Osteocyte (in vitro differentiated cells): Measurements from ENCODE around the gene CNN2. TPM values are rescaled to one million over a fixed set of nuclear protein-coding genes. Genes with fewer than 3 reads are reported as not detected.

Source experiments
- DNase-seq: peaks from one replicate; pipeline ENCODE4 v3.0.0; 2021; ENCODE audit warnings: mixed read lengths; ENCODE audit not compliant: unreplicated experiment; ENCODE audit errors: extremely low spot score
- H3K27ac Mint-ChIP-seq: one replicate; pipeline ENCODE4 v1.8.0; 2021; ENCODE audit warnings: mild to moderate bottlenecking, mixed read lengths; ENCODE audit not compliant: unreplicated experiment
- H3K27me3 Mint-ChIP-seq: one replicate; pipeline ENCODE4 v1.8.0; 2021; ENCODE audit warnings: mixed read lengths; ENCODE audit not compliant: unreplicated experiment
- H3K36me3 Mint-ChIP-seq: one replicate; pipeline ENCODE4 v1.8.0; 2021; ENCODE audit warnings: mixed read lengths; ENCODE audit not compliant: unreplicated experiment
- H3K4me1 Mint-ChIP-seq: one replicate; pipeline ENCODE4 v1.8.0; 2021; ENCODE audit warnings: mixed read lengths; ENCODE audit not compliant: unreplicated experiment
- H3K4me3 Mint-ChIP-seq: one replicate; pipeline ENCODE4 v1.8.0; 2021; ENCODE audit warnings: mild to moderate bottlenecking, moderate library complexity, mixed read lengths; ENCODE audit not compliant: unreplicated experiment
- H3K9me3 Mint-ChIP-seq: one replicate; pipeline ENCODE4 v1.8.0; 2021; ENCODE audit warnings: mixed read lengths; ENCODE audit not compliant: unreplicated experiment
- total RNA-seq: library from RNA; stranded (reverse); gene quantifications from 2 replicates; pipeline ENCODE4 v1.2.1, GENCODE V29; 2021
- TF ChIP-seq, protein P1 (sequence below): fragments of 200-600 bp; sonication (generic); IDR thresholded peaks from 2 replicates; pipeline ENCODE4 v1.5.0; 2021; ENCODE audit warnings: antibody characterized with exemption, mild to moderate bottlenecking, moderate library complexity

Gene CNN2
- total RNA-seq, 1 donor from 2014 or later, result 327 TPM

DNA sequence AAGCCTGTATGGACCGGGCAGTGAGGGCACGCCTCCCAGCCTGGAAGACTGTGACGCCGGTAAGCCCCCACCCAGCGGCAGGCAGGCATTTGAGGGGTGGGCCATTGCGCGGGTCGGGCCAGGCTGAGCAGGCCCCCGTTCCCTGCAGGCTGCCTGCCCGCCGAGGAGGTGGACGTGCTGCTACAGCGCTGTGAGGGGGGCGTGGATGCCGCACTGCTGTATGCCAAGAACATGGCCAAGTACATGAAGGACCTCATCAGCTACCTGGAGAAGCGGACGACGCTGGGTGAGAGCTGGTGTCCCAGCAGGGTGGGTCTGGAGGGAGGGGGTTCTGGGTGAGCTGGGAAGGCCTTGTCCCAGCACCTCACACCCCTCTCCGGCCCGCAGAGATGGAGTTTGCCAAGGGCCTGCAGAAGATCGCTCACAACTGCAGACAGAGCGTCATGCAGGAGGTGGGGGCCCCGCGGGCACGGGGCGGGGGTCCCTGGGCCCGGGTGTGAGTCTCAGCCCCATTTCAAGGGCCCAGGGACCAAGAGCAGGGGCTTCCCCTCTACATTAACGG lies 47.6 kb downstream of the CNN2 start:
- no peak overlapping the region for H3K27ac Mint-ChIP-seq
- H3K27me3 Mint-ChIP-seq, result peaks cover 6% of the 10 kb centered on the region
- TF ChIP-seq, protein P1, sequence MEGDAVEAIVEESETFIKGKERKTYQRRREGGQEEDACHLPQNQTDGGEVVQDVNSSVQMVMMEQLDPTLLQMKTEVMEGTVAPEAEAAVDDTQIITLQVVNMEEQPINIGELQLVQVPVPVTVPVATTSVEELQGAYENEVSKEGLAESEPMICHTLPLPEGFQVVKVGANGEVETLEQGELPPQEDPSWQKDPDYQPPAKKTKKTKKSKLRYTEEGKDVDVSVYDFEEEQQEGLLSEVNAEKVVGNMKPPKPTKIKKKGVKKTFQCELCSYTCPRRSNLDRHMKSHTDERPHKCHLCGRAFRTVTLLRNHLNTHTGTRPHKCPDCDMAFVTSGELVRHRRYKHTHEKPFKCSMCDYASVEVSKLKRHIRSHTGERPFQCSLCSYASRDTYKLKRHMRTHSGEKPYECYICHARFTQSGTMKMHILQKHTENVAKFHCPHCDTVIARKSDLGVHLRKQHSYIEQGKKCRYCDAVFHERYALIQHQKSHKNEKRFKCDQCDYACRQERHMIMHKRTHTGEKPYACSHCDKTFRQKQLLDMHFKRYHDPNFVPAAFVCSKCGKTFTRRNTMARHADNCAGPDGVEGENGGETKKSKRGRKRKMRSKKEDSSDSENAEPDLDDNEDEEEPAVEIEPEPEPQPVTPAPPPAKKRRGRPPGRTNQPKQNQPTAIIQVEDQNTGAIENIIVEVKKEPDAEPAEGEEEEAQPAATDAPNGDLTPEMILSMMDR, result no peak
- H3K4me3 Mint-ChIP-seq, result no peak overlapping the region
- H3K9me3 Mint-ChIP-seq, result no peaks in the 10 kb centered on the region
- no peak for DNase-seq
- H3K36me3 Mint-ChIP-seq, result no peaks in the 10 kb centered on the region
- peaks cover 7% of the 10 kb centered on the region for H3K4me1 Mint-ChIP-seq

- H3K9me3 Mint-ChIP-seq, result no peaks in the 10 kb centered on the region
- TF ChIP-seq, protein P1, result no peak
- no peaks in the 10 kb centered on the region for H3K36me3 Mint-ChIP-seq
- H3K4me3 Mint-ChIP-seq, result no peak overlapping the region
- no peak overlapping the region for H3K27ac Mint-ChIP-seq
- H3K27me3 Mint-ChIP-seq, result peaks cover 5% of the 10 kb centered on the region
- no peak for DNase-seq
- peaks cover 5% of the 10 kb centered on the region for H3K4me1 Mint-ChIP-seq
Measured at GRCh38 chr19:1074544-1075283, 48.3 kb downstream of the CNN2 start.

- Mint-ChIP-seq H3K27ac (no peak overlapping the region), H3K4me1 (peaks cover 8% of the 10 kb centered on the region), H3K4me3 (no peak overlapping the region), H3K9me3 (no peaks in the 10 kb centered on the region), H3K36me3 (no peaks in the 10 kb centered on the region), H3K27me3 (peaks cover 5% of the 10 kb centered on the region)
- DNase-seq, result no peak
- TF ChIP-seq, protein P1, result no peak
Measured at GRCh38 chr19:1076046-1076386, 49.6 kb downstream of the CNN2 start.

GRCh38 chr19:1076951-1077350 lies 50.5 kb downstream of the CNN2 start:
- H3K4me3 Mint-ChIP-seq, result no peak overlapping the region
- TF ChIP-seq, protein P1, result no peak
- H3K9me3 Mint-ChIP-seq, result no peaks in the 10 kb centered on the region
- peaks cover 8% of the 10 kb centered on the region for H3K4me1 Mint-ChIP-seq
- H3K27me3 Mint-ChIP-seq, result peaks cover under 1% of the 10 kb centered on the region
- no peak for DNase-seq
- H3K27ac Mint-ChIP-seq, result no peak overlapping the region
- no peaks in the 10 kb centered on the region for H3K36me3 Mint-ChIP-seq

GRCh38 chr19:1079566-1080111 lies 53.2 kb downstream of the CNN2 start:
- H3K4me3 Mint-ChIP-seq, result no peak overlapping the region
- TF ChIP-seq, protein P1, result no peak
- H3K4me1 Mint-ChIP-seq, result peaks cover 10% of the 10 kb centered on the region
- H3K9me3 Mint-ChIP-seq, result no peaks in the 10 kb centered on the region
- H3K36me3 Mint-ChIP-seq, result no peaks in the 10 kb centered on the region
- DNase-seq, result no peak
- no peaks in the 10 kb centered on the region for H3K27me3 Mint-ChIP-seq
- H3K27ac Mint-ChIP-seq, result no peak overlapping the region
